NCI-H82 treated with DMSO at 0.1 percent for 48 hours (cell line): ENCODE results near the gene TUBB6.

Experiments used
- DNase-seq: peaks from one replicate; lab custom pipeline; 2025; ENCODE audit not compliant: unreplicated experiment; lab: John Stamatoyannopoulos, UW

TUBB6 gene

DNA sequence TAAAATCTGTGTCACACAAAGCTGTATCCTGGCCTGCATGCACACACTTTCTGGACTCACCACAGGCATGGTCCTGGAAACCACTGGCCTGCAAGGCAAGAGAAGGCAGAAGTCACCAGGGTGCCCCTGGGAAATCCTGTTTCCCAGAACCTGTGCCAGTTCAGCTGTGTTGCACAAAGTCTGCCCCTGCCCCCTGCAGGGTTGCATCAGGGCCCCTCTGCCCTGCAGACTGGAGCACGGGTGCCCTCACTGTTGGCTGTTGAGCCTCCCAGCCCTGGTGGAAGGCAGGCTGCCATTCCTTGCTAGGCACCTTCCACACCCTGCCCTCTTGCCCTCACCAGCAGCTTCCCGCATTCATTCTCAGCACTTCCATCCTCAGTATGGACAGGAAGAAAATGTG is 18.0 kb upstream of the TUBB6 start:
- no peak for DNase-seq

DNA sequence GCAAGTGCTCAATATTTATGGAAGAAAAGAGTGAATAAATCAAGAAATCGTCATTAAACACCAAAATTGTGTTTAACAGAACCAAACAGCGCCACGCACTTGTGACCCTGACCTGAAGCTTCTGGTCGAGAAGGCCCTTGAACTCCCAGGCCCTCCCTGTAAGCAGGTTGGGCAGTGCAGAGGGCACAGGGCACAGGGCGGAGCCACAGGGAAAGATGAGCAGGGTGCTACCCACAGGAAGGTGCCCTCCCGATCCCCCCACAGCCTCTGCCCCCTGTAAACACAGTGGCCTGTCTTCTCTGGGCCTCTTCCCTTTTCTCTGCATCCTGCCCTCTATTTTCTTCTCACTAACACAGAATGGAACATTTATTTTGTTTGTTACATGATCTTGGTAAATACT is 16.9 kb upstream of the TUBB6 start:
- DNase-seq: no peak

DNA sequence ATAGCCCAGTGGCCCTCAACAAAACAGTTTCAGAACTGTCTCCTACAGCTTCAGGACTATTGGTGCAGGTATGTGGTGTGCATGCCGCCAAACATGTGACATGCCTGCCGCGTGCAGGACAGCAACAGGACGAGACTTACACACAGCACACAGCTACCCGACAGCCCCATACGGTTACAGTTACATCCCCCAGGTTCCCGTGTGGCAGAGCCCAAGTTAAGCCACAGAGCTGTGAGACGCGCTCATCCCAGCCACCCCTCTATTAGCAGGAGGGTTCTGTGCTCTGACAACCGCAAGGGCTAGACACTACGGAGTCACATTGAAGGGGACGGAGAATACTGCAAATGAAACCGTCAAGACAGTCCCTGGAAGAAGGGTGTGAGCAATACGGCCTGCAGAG is 16.4 kb upstream of the TUBB6 start:
- DNase-seq: no peak

DNA sequence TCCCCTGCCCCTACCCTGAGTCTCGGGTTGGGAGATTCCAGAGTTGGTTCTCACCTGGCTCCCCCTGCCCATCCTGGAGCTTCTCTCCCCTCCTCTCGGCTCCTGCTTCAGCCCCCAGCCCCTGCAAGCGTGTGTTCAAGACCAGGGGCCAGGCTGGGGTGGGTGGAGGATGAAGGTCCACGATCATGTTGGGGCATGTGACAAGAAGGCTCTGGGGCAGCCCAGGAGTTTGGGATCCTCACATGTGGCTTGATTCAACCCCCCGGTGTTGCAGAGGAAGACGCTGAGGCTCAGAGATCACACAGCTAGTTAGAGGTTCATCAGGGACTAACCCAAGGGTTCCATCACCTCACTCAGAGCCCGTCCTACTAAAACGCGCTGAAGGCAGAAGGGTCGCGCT is 14.2 kb upstream of the TUBB6 start:
- DNase-seq: no peak

DNA sequence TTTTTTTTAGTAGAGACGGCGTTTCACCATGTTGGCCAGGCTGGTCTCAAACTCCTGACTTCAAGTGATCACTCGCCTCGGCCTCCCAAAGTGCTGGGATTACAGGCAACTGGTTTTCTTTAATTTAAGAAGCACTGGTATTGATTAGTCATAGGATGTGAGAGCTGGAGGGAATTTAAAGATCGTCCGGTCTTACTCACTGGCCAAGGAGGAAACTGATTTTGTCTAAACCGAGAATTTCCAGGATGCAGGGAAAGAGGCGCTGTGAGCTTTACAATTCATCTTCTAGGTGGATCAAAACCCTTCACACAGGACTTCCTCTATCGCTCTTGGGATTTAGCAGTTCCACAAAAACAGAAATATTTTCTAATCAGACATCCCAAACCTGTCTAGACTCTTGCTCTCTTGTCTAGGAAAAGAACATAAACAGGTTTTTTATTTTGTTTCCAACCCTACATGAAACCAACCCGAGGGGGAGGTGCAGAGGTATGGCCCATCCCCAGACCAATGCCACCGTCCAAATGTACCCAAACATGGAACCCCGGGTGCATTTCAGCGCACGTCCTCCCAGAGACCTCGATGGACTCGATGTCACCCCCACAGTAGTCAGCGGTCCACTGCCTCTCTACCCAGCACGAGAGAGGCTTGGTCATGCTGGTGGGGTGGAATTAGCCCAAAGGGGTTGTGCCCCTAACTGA is 12.5 kb upstream of the TUBB6 start:
- DNase-seq: no peak

DNA sequence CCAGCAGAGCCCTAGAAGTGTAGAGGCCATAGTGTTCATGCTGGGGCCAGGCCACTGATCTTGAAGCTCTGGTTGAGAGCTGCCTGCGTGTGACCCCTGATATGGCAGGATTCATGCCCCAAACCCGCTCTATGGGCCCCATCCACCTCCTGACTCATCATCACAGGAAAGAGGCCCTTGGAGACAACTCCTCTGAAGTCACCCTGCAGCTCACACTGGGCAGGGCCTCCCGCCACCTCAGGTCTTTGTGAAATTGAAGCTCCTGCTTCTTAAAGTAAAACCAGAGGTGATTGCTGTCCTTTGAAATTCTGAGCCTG is 12.0 kb upstream of the TUBB6 start:
- no peak for DNase-seq

DNA sequence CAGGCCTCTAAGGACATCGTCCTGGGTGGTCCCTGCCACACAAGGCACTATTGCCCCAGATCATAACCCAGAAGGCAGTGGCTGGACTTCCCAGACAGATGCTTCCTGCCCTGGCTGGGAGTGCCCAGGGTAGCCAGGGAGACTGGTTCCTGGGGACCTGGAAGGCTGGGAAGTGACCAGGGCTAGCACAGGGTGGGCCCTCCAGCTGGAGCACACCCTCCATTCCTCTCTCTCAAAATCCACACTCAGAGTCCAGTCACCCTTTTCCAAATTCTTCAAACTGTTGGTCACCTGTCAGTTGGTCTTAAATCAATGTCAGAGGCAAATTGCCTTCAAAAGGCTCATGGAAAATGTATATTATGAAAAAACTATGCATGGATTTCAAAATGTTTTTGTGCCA is 11.6 kb upstream of the TUBB6 start:
- no peak for DNase-seq

DNA sequence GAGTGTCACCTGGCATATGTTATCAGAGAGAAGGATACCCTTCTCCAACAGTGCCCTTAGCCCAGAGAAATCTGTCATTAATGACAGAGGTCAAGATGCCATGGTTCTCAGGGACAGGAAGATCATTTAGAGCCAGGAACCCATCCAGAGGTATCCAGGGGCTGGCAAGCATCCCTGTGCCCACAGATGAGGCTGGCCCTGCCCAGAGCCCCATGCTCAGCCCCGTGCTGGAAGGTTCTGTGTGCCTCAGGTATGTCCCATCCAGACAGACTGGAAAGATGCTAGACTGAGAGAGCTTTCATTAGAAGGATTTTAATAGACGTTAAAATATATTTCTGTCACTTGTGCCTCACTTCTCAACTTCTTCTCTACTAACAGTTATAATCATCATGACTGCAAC is 8.2 kb upstream of the TUBB6 start:
- DNase-seq: no peak

DNA sequence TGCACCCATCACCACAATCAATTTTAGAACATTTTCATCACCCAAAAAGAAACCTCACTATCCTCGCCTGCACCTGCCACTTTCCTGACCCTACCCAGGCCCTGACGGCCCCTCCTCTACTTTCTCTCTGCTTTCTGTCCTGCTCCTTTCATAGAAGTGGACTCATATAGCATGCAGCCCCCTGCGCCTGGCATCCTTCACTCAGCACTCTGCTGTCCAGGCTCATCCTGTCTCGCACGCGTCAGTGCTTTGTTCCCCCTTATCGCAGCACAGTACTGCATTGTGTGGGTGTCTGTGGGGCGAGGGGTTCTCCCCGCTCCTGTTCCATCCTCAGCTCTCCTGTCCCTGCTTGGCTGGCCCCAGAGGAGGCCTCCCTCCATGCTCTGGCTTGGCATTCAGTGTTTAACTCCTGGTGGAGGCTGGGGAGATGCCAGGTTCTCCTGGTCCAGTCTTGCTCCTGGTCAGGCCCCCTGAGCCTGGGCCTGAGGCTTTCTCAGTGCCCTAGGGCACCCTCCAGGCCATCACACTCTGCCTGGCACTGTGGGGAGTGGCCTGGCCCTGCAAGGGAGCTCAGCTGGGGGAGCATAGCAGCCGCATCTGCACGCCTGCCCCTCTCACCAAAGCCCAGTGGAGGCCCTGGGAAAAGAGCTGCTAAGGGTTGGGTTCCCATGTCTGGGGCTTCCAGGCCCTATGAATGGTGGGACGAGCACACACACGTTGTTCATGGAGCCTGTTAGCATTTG is 6.6 kb upstream of the TUBB6 start:
- no peak for DNase-seq

DNA sequence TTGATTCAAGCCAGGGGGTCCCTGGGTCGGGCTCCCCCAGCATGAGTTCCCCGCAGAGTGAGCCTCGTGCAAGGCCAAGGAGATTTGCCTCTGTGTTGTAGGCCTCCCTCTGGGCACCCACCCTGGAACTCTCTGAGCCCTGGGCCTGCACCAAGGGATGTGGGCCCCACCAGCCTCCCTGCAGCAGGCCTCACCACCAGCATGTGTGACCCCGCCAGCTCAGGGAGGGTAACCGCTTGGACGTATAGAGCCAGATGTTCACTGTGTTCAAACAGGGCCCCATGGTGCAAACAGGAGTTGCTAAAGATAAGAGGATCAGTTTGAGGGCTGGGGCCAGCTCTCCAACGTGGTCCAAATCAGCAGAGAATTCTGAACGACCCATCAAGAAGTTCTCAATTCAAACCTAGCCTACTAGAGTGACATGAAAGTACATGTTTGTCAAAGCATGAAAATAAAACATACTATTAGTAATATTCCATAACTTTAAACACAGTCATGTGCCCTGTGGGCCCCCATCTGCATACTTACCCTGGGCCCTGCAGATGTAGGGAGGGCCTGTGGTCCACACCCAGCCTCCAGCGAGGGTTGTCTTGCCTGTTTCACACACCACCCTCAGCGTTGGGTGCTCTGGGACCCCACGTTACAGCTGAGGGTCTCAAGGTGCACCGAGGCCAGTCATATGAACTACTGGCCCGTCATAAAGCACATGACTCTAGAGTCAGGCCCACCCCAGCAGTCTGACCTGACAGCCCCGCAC is 5.5 kb upstream of the TUBB6 start:
- peak; percentile 3 for DNase-seq

DNA sequence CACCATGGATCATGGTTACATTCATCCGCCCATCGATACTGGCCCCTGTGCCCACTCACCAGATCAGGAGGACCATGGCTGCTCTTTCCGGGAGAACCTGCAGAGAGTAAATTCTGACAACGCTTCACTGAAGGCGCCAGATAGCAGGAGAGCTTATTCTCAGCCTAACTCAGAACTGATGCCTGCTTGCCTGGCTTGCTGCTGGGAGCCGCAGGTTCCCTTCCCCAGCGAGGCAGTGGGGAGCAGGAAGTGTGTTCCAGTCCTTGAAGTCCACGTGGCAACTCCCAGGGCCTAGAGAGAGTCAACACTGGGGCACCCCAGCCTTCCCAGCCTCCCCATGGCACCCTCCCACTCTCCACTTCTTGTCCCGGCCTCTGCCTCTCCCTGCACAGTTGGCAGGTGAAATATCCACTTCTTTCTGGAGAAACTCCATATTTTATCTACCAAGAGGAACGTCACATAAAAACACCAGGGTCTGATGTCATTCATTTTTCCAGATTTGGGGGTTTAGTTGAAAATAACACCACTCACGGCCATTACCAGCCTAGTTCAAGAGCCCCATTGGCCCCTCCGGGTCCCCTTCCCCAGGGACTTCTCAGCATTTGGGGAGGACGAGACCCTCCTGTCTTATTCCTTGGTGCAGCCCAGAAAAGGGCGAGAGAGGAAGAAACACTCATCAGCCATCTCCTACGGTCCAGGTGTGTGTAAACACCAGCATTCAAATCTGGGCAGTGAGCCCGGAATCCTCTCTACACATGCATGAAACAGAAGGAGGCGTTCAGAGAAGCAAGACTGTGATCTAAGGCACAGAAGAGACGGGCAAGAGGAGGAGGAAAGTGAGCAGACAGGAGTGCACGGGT is 3.5 kb upstream of the TUBB6 start:
- no peak for DNase-seq

DNA sequence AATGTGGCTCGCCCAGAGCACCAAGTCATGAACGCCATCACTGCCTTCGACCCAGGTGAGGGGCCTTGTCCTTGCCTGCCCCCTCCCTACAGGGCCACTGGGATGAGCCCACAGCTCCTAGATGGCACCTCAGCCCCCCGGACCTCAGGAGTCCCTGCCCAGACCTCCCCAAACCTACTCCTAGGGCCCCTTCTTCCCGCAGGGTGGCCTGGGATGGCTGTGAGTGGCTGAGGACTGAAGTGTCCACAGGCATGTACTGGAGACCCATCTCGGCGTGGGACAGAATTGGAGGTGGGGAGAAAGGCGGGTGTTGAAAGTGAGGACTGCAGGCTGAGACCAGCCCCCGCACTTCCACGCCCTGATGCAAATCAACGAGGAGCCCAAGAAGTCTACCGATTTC is 2.8 kb upstream of the TUBB6 start:
- DNase-seq: no peak

DNA sequence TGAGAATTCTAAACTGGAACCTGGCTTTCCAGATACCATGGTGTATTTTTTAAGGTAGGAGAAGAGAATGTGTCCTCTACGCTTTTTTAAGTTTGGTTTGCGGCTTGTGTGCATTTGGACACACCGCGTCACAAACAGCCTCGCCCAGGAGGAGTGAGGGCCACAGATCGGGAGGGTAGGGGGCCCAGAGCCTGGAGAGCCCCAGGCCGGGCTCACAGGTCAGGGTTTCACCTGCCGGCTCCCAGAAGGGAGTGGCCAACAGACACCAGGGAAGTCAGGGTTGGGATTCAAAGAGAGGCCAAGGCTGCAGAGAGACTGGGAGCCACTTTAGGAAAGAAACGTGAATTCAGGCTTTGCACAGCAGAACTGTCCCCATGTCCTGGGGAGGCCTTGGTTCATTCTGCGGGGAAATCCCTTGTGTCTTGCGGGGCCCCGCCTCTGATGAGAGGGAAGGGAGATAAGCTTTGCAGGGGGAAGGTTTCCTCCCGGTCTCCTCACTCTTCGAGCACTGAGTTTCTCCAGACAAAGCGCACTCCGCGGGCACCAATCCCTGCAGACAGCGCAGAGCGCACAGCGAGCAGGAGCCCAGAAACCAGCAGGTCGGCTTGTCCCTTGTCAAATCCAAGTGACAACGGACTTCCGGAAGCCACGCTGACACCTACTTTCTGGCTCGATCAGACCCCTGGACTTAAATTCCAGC is 2.0 kb upstream of the TUBB6 start:
- DNase-seq: no peak

DNA sequence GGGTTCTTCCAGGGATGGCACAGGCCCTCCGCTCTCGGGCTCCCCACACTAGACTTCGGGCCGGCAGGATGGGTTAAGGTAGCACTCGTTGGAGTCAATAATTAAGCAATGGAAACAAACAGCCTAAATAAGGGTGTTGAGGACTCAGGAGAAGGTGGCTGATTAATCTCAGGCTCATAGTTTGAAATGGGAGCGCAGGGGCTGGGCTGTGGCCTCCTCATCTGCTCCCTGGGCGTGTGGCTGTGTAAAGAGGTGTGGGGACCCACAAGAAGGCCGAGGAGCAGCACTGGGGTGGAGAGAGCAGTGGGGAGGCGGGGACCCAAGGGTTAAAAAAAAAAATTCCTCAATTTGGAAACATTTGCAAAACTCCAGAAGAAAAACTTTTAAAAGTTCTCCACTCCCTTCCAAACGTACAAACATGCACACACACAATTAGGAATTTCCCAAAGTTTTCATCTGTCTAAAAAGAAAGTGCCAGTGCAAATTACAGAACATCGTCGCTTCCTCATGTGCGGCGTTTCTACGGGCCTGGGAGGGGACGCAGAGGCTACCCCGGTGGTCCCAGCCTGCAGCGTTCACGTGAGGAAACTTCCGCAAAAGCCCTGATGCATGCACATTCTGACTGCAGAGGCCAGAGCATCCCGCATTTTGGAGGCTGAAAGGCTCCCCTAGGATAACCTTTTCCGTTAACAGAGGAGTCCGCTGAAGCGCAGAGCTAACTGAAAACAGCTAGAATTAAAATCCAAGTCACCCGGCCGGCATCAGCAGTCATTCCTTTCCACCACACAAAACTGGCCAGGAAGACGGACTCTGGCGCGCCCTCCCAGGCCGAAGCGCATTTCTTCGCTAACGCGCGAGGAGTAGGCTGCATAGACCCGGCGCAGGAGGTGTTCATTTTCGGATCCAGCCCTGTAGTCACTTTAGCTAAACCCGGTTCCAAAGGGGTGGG is 1.0 kb upstream of the TUBB6 start:
- DNase-seq: no peak

DNA sequence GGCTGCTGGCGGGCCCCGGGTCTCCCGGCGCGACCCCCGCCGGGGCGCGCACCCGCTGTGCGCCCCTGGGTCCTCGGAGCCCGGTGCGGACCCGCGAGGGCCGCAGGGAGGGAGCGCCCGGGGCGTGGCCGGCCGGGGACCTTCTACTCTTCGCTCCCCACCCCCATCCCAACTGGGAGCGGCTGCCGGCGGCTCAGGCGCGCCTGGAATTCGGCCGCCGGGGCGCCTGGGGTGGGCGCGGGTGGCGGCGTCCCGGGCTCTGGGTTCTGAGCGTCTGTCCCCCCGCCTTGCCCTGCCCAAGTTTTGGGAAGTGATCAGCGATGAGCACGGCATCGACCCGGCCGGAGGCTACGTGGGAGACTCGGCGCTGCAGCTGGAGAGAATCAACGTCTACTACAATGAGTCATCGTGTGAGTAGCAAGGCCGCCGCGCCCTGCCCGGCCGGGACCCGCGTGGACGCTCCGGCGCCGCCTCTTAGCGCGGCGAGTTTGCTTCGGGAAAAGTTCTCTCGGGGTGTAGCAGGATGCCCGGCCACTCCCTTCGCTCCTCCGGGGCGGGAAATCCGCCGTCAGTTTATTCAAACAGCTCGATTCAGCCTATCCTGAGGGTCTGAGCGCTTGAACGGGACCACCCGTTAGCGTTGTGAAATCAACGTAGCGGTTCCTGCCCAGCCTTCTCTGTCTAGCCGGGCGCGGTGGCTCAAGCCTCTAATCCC is 502 bp downstream of the TUBB6 start:
- no peak for DNase-seq

DNA sequence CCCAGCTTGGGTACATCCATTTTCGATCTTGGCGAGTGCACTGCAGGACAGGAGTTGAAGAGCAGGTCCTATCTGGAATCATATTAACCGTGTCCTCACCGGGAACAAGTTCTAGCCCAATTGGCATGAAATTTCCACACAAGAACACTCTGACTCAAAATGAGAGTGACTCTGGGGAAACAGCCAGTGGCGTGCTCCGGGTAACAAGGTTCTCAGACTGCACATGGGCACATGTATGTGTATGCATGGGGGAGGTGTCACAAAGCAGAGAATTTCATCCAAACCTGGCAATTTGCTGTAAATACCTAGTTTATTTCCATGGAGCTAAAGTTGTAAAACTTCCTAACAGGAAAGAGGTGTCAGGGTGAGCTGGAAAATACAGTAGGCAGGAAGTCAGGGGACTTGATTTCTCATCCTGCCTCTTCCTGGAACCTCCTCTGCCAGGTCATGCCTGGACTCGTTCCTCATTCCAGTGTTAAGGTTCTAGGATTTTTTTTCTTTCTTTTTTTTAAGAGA is 1.7 kb downstream of the TUBB6 start:
- DNase-seq: no peak

DNA sequence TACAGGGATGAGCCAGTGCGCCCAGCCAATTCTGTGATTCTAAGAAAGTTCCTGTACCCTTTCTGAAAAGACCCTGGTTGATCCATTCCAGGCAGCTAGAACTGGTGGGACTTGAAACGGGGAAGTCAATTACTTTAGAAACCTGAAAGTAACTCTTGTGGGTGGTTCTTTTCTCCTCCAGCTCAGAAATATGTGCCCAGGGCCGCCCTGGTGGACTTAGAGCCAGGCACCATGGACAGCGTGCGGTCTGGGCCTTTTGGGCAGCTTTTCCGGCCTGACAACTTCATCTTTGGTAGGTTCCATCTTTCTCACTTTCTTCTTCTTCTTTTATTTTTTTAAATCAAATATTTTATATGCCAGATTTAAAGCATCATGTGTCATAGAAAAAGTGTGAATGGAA is 2.7 kb downstream of the TUBB6 start:
- DNase-seq: no peak

DNA sequence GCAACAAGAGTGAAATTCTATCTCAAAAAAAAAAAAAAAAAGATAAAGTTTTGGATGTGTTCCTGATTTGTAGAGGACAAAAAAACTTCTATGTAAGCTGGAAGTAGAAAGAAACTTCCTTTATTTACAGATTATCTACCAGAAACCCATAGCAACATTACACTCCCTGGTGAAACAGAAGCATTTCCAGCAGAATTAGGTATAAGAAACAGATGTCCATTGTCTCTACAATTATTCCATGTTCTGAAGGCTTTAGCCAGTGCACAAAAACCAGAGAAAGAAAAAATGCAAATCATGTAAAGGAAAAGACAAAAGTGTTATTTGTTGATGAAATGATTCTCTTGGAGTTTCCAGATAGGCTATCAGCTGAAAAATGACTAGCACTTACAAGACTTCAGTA is 4.9 kb downstream of the TUBB6 start:
- DNase-seq: no peak
